Activated CD8-positive, alpha-beta memory T cell treated with anti-CD3 and anti-CD28 coated beads, Interleukin-2, amount 50 U/mL, for 1 hour (primary cell): ENCODE results near the gene CAND1.
"Not testable (repeated sequence)": the region's sequence is repeated elsewhere in the genome, so short reads cannot be mapped to it uniquely, and the experiment has no call there.

ENCODE experiments used
- DNase-seq: peaks from one replicate; pipeline ENCODE4 v3.0.0-alpha.2; 2020; ENCODE audit errors: extremely low read depth

CAND1 gene

GRCh38 chr12:67341086-67341485 lies 71.9 kb downstream of the CAND1 start:
- not testable (repeated sequence) for DNase-seq

- no peak for DNase-seq
Observed at GRCh38 chr12:67344979-67345710, 76.0 kb downstream of the CAND1 start.

DNA sequence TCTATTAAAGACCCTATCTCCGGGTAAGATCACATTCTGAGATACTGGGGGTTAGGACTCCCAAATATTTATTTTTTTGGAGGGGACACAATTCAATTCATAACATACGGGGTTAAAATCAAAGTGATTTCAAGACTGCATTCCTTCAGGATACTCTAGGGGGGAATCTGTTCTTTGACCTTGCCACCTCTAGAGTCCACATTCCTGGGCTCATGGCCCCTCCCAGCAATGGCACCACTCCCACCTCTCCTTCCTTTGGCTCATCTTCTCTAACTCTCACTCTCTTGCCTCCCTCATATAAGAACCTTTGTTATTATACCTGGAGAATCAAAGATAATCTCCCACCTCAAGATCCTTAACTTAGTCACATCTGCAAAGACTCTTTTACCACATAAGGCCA lies 79.5 kb downstream of the CAND1 start:
- DNase-seq: no peak

GRCh38 chr12:67352682-67353081 lies 83.5 kb downstream of the CAND1 start:
- DNase-seq: no peak

DNA sequence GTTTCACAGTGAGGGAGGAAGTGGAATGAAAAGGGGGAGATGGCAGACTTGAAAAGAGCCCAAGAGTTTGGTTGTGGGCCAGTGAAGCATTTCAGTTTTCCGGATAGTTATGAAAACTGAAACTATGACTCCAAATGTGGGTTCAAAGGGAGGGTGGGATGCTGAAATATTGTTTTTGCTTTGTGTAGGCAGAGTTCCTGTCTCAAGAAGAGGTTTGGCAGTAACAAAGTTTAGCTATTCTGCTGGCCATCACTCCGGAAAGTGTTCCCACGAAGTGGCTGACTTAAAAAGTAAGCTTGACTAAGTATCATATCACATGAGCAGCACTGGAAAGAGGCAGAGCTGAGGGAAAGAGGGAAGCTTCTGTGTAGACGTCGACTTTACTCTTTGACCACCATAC lies 85.2 kb downstream of the CAND1 start:
- no peak for DNase-seq

GRCh38 chr12:67354966-67355365 lies 85.8 kb downstream of the CAND1 start:
- DNase-seq: no peak

DNA sequence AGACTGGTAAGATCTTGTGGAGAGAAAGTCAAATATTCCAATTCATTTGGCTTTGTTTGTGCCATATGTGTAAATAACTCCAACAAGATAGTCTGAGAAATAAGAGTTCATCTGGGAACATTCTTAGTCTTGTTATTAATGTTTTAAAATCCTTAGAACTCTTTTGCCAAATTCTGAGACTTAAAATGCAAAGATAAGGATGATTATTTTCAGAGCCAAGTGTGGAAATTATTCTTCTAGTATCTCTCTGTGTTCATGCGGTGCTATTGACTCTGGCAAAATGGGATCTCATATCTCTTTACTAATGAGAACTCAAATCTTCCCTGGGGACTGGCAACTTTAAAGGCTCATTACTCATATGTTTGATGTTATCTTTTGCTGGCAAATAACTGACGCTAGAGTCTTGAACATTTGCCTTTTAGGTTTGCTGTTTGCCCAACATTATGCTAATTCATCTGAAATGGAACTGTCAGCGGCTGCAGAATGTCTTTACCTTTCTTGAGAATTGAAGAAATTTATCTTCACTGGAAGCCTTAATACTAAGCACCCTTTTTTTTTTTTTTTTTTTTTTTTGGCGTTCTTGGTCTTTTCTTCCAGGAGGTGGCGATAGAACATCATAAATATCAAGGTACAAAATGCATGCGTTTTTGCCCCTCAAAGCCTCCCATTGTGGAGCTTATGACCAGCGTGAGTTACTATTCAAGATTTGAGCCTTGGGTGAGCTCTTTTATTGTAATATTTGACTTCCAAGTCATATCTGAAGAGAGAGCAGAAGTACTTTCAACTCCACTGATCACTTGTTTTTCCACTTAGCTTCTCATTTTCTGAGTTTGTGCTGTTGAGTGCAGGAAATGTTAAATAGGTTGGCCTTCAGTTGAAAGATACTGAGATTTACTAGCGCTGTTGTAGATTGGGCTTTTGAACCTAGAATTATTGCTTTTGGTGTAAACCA lies 86.5 kb downstream of the CAND1 start:
- DNase-seq: no peak

DNA sequence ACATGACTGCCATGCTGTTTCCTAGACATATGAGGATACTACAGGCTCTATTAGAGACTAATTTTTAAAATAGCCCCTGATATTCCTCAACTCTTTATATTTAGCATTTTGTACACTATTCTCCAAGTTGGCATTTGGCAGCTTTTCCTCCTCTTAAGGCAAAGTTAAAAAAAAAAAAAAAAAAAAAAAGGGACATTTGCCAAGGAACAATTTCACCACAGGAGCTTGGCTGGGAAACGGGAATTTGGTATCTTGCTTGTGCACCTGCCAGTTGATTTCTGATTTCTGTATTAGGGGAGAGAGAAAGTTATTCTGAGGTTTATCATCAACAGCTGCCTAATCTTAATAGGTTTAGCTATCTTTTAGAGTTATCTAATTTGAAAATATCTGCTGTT lies 87.2 kb downstream of the CAND1 start:
- DNase-seq: no peak

DNA sequence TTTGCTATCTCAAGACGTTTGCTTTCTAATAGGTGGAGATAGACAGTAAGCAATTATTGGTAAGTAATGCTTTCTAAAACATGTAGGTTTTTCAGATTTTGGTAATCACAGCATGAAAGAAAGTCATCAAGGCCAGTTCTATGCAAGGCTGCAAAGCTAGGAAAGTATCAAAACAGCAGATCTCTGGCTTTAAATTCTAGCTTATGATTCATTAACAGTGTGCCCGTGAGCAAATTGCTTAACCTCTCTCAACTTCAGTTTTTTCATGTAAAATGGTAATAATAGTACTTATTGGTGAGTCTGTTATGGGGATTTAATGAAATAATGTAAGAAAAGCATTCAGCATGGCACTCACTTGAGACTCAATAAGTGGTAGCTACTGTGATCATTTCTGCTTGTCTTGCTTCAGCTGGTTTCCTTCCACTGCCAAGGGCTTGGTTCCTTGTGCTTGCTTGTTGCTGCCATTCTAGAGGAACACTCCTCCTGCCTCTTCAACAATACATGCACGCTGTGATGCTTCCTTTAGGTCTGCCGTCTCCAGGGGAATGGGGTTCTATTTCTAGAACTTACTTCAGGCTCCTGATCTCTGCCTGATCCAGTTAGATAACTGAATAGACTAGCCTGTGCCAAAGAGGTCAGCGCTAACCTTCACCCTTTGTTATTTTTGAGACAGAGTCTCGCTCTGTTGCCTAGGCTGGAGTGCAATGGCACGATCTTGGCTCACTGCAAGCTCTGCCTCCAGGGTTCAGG lies 88.4 kb downstream of the CAND1 start:
- no peak for DNase-seq

- DNase-seq: no peak
Observed at GRCh38 chr12:67358781-67359338, 89.7 kb downstream of the CAND1 start.

DNA sequence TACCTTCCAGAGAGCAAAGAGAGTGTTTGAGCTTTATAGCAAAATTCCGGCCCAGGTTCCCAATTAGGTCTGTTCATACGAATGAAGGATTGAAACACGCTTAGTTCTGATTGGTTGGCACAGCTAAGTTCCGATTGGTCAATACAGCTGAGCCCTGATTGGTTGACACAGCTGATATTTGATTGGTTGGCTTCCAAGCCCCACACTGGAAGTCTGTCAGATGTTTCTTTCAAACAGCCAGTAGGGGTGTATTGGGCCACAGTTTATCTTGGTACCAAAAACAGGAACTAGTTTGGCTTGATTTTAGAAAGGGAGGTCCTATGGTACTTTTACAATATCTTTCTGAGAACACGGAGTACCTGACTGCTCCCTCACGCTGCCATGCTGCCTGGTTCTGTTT lies 93.4 kb downstream of the CAND1 start:
- no peak for DNase-seq

DNA sequence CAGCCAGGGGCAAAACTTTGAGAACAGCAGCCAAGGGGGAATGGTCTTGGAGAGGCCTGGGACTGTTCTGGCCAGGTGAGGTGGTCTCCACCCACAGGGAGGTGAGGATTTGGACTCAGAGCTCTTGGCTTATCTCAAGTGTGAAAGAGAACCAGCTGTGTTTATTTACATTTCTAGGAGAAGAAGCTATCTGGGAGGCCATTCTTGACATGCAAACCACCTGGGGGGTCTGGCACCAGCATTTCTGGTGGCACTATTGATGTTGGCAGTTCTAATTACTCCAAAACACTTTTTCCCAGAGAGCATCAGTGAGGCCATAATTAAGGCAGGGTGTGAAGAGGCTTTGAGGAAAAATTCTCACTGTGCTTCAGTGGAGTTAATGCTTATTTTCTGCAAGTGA lies 95.1 kb downstream of the CAND1 start:
- no peak for DNase-seq

- DNase-seq: no peak
Observed at GRCh38 chr12:67365131-67365530, 96.0 kb downstream of the CAND1 start.

- DNase-seq: no peak
Observed at GRCh38 chr12:67367843-67368242, 98.7 kb downstream of the CAND1 start.
